Coronary artery (tissue), 2 donors: Measurements from ENCODE around the gene ELF2.

Source experiments
- DNase-seq: peaks from one replicate; pipeline ENCODE4 v3.0.0-alpha.2; 2017; ENCODE audit warnings: low spot score
- H3K27ac ChIP-seq, 2 donors: fragments of 200-600 bp; sonication (generic); one replicate each; pipeline ENCODE4 v1.5.1; 2016 to 2019
- H3K4me3 ChIP-seq: fragments of 200-600 bp; sonication (generic); 2 replicates; pipeline ENCODE4 v1.5.1; 2016; ENCODE audit warnings: mild to moderate bottlenecking, moderate library complexity
- TF ChIP-seq, protein P1 (sequence below): fragments of 200-600 bp; sonication (generic); IDR thresholded peaks from one replicate; pipeline ENCODE4 v1.5.1; 2019; ENCODE audit warnings: antibody characterized with exemption

ELF2 gene

DNA sequence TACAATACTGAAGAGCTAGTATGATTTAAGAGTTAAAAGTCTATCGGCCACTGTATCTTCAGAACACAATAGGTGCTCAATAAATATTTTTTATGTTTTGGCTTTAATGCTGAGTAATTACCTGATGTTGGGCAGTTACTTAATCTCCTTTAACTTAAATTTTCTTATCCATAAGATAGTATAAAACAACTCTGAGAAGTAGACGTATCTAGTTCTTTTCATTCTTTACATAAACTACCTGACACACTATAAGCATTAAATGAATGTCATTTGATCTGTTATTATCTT, 22.9 kb downstream of the ELF2 start:
- TF ChIP-seq, protein P1, sequence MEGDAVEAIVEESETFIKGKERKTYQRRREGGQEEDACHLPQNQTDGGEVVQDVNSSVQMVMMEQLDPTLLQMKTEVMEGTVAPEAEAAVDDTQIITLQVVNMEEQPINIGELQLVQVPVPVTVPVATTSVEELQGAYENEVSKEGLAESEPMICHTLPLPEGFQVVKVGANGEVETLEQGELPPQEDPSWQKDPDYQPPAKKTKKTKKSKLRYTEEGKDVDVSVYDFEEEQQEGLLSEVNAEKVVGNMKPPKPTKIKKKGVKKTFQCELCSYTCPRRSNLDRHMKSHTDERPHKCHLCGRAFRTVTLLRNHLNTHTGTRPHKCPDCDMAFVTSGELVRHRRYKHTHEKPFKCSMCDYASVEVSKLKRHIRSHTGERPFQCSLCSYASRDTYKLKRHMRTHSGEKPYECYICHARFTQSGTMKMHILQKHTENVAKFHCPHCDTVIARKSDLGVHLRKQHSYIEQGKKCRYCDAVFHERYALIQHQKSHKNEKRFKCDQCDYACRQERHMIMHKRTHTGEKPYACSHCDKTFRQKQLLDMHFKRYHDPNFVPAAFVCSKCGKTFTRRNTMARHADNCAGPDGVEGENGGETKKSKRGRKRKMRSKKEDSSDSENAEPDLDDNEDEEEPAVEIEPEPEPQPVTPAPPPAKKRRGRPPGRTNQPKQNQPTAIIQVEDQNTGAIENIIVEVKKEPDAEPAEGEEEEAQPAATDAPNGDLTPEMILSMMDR, result no peak

DNA sequence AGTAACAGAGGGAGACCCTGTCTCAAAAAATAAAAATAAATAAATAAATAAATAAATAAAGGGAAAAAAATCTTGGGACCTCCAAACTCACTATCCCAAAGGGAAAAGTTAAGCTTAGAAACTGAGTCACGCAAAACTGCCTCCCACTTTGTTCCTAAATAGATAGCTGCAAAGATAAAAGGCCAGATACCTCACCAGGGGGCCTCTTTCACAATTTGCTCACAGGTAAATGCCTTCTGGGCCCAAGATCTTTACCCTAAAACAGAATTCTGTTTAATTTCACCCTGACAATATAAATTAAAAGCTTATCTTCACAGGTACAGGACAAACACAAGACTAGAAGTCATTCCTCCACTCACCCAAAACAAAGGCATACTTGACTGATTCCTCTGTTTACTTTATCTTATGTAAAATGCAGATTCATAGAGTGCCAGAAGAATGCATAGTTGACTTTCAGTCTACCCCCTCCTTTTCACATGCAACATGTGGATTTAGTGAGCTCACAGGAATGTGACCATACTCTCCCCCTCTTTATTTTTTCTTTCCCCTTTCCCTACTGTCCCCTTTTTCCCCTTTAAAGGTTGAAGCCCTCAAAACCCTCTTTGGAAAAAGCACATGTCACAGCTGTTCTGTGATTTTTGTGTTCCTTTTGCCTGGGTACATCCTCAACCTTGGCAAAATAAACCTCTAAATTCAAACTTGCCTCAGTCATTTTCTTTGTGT, 23.4 kb downstream of the ELF2 start:
- TF ChIP-seq, protein P1, result no peak
- no peak overlapping the region for H3K4me3 ChIP-seq
- no peak overlapping the region for H3K27ac ChIP-seq
- DNase-seq, result no peak

More for the DNA sequence above, 22.9 kb downstream of the ELF2 start:
- no peak overlapping the region for H3K27ac ChIP-seq
- no peak overlapping the region for H3K4me3 ChIP-seq
- DNase-seq, result no peak

DNA sequence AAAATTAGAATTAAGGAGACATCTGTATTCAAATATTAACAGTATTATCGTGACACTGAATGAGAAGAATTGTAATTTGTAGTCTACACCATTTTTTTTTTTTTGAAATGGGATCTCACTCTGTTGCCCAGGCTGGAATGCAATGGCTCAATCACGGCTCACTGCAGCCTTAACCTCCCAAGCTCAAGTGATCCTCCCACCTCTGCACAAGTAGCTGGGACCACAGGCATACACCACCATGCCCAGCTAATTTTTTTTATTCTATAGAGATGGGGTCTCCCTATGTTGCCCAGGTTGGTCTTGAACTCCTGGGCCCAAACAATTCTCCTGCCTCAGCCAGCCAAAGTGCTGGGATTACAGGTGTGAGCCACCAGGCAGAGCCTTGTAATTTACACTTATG, 24.8 kb downstream of the ELF2 start:
- Histone ChIP-seq H3K27ac (no peak overlapping the region), H3K4me3 (no peak overlapping the region)
- TF ChIP-seq, protein P1, result no peak
- DNase-seq, result no peak

DNA sequence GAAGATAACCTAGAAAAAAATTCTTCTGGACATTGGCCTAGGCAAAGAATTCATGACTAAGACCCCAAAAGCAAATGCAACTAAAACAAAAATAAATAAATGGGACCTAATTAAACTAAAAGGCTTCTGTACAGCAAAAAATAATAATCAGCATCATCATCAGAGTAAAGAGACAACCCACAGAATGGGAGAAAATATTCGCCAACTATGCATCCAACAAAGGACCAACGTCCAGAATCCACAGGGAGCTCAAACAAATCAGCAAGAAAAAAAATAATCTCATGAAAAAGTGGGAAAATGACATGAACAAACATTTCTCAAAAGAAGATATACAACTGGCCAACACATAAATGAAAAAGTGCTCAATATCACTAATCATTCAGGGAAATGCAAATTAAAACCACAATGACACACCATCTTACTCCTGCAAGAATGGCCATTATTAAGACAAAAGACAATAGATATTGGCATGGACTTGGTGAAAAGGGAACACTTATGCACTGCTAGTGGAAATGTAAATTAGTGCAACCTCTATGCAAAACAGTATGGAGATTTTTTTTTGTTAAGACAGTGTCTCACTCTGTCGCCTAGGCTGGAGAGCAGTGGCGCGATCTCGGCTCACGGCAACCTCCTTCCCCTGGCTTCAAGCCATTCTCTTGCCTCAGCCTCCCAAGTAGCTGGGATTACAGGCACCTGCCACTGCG, 29.9 kb downstream of the ELF2 start:
- Histone ChIP-seq H3K4me3 (no peak overlapping the region), H3K27ac (no peak overlapping the region)
- DNase-seq, result no peak
- TF ChIP-seq, protein P1, result no peak

DNA sequence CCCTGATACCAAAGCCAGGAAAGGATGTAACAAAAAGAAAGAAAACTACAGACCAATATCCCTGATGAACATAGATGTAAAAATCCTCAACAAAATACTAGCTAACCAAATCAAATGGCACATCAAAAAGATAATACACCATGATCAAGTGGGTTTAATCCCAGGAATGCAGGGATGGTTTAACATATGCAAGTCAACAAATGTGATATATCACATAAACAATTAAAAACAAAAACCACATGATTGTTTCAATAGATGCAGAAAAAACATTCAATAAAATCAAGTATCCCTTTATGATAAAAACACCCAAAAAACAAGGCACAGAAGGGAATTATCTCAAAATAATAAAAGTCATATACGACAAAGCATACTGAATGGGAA, 31.5 kb downstream of the ELF2 start:
- TF ChIP-seq, protein P1, result no peak
- DNase-seq, result no peak
- no peak overlapping the region for H3K4me3 ChIP-seq
- no peak overlapping the region for H3K27ac ChIP-seq

DNA sequence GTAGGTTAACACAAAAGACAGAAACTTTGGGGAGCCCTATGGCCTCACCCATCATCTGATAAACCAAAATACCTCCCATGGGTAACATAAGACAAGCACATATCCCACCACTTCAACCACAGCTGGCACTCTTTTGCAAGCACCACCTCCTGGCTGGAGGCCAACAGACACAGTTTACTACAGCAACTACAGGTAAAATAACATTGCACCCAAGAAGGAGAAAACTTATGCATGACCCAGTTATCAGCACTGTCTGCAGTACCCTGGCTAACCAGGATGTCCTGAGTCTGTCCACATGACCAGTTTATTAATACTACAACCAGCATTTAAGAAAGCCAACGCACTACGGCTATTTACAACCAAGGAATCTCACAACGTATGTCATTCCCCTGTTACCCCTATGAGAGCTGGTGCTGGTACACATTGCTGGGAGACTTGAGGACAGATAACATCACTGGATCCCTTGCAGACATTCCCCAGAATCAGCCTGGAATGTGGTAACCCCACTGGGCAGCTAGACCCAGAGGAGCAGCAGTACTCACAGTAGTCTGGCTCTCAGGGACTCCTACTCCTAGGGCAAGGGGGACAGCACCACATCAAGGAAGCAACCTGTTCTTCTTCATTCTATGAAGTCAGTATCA, 32.0 kb downstream of the ELF2 start:
- Histone ChIP-seq H3K4me3 (no peak overlapping the region), H3K27ac (no peak overlapping the region)
- no peak for DNase-seq

More for the DNA sequence above, 32.0 kb downstream of the ELF2 start:
- TF ChIP-seq, protein P1, result no peak
